Astrocyte (in vitro differentiated cells and primary cell): Measurements from ENCODE around the gene DRP2. TPM values are rescaled to one million over a fixed set of nuclear protein-coding genes. Genes with fewer than 3 reads are reported as not detected.

Experiments used
- DNase-seq: peaks from one replicate; pipeline ENCODE4 v3.0.0-alpha.2; 2010; ENCODE audit warnings: low read depth
- FAIRE-seq: peaks from 2 replicates; lab custom pipeline; 2011; peaks lifted over from hg19 to GRCh38; lab: Jason Lieb, UNC
- H2AFZ ChIP-seq: 2 replicates; pipeline ENCODE4 v1.6.0; 2012; ENCODE audit warnings: low read depth, low read length, inconsistent platforms
- H3K27ac ChIP-seq: 2 replicates; pipeline ENCODE4 v1.5.1; 2011; ENCODE audit warnings: low read depth, low read length, inconsistent platforms
- H3K27me3 ChIP-seq: 2 replicates; pipeline ENCODE4 v1.6.0; 2011; ENCODE audit warnings: low read length, inconsistent platforms; ENCODE audit not compliant: insufficient read depth
- H3K36me3 ChIP-seq: 2 replicates; pipeline ENCODE4 v1.5.1; 2011; ENCODE audit warnings: low read length, inconsistent platforms; ENCODE audit not compliant: insufficient read depth
- H3K4me1 ChIP-seq: 2 replicates; pipeline ENCODE4 v1.5.1; 2011; ENCODE audit warnings: low read length, inconsistent platforms; ENCODE audit not compliant: insufficient read depth
- H3K4me2 ChIP-seq: 2 replicates; pipeline ENCODE4 v1.6.0; 2012; ENCODE audit warnings: low read length, inconsistent platforms
- H3K4me3 ChIP-seq: 2 replicates; pipeline ENCODE4 v1.5.1; 2011; ENCODE audit warnings: low read depth, mild to moderate bottlenecking, low read length, inconsistent platforms; ENCODE audit not compliant: insufficient read depth
- H3K79me2 ChIP-seq: 2 replicates; pipeline ENCODE4 v1.6.0; 2012; ENCODE audit warnings: mild to moderate bottlenecking, low read length, inconsistent platforms; ENCODE audit not compliant: insufficient read depth
- H3K9ac ChIP-seq: 2 replicates; pipeline ENCODE4 v1.6.0; 2012; ENCODE audit warnings: mild to moderate bottlenecking, low read length, inconsistent platforms
- H3K9me3 ChIP-seq: 2 replicates; pipeline ENCODE4 v1.5.1; 2012; ENCODE audit warnings: low read depth, mild to moderate bottlenecking, low read length, inconsistent platforms; ENCODE audit not compliant: insufficient read depth
- H4K20me1 ChIP-seq: 2 replicates; pipeline ENCODE4 v1.6.0; 2012; ENCODE audit warnings: low read length, inconsistent platforms; ENCODE audit not compliant: insufficient read depth
- H3K27ac Mint-ChIP-seq: one replicate; pipeline ENCODE4 v1.8.0; 2021; ENCODE audit warnings: mild to moderate bottlenecking, mixed read lengths; ENCODE audit not compliant: unreplicated experiment
- H3K27me3 Mint-ChIP-seq: one replicate; pipeline ENCODE4 v1.8.0; 2021; ENCODE audit warnings: low read depth, mixed read lengths; ENCODE audit not compliant: unreplicated experiment
- H3K36me3 Mint-ChIP-seq: one replicate; pipeline ENCODE4 v1.8.0; 2021; ENCODE audit warnings: low read depth, mixed read lengths; ENCODE audit not compliant: unreplicated experiment
- H3K4me1 Mint-ChIP-seq: one replicate; pipeline ENCODE4 v1.8.0; 2021; ENCODE audit warnings: low read depth, mixed read lengths; ENCODE audit not compliant: unreplicated experiment
- H3K4me3 Mint-ChIP-seq: one replicate; pipeline ENCODE4 v1.8.0; 2021; ENCODE audit warnings: mild to moderate bottlenecking, moderate library complexity, mixed read lengths; ENCODE audit not compliant: unreplicated experiment
- H3K9me3 Mint-ChIP-seq: one replicate; pipeline ENCODE4 v1.8.0; 2021; ENCODE audit warnings: mild to moderate bottlenecking, mixed read lengths; ENCODE audit not compliant: unreplicated experiment
- EZH2 ChIP-seq: IDR thresholded peaks from 2 replicates; pipeline ENCODE4 v1.6.1; 2012; ENCODE audit warnings: mild to moderate bottlenecking, low read length, inconsistent platforms; ENCODE audit not compliant: insufficient read depth
- total RNA-seq: library from RNA; stranded (reverse); gene quantifications from 2 replicates; pipeline ENCODE4 v1.2.1, GENCODE V29; 2021
- TF ChIP-seq, protein P1 (sequence below): IDR thresholded peaks from 2 replicates; pipeline ENCODE4 v1.5.1; 2011; ENCODE audit warnings: low read depth, mild to moderate bottlenecking, inconsistent platforms, low read length, moderate library complexity; ENCODE audit not compliant: insufficient read depth

The DRP2 gene
- total RNA-seq, 1 donor from 2014 or later, result 4.2 TPM

DNA sequence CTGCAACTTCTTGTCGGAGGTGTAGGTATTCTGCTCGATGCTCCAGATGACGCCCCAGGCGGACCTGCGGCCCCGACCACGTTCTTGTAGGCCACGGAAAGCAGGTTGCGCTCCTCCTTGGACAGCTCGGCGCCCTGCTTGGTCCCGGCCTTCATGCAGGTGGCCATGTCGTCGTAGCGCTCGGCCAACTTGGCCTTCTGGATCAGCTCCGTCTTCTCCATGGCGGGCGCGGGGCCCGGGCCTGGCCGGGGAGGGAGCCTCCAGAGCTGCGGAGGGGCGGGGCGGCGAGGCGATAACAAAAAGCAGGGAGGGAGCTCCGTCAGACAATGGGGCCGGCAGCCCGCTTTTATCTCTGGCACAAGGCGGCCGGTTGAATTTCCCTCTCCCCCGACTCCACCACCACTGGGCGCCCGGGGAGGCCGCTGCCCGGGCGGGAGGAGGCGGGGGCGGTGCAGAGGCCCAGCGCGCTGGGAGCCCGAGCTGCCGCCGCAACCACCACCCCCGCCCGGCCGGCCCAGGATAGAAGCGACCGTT lies 28.3 kb upstream of the DRP2 start:
- no peaks in the 10 kb centered on the region for H3K36me3 Mint-ChIP-seq
- FAIRE-seq, result no peak
- DNase-seq, result no peak
- Histone ChIP-seq H2AFZ (peak overlapping the region; percentile 78), H3K27ac (no peak overlapping the region), H3K4me1 (no peaks in the 10 kb centered on the region), H3K36me3 (no peaks in the 10 kb centered on the region), H3K27me3 (no peaks in the 10 kb centered on the region), H4K20me1 (no peaks in the 10 kb centered on the region), H3K4me2 (peak overlapping the region; percentile 75), H3K9ac (peak overlapping the region; percentile 27), H3K79me2 (no peaks in the 10 kb centered on the region), H3K4me3 (no peak overlapping the region), H3K9me3 (no peaks in the 10 kb centered on the region)
- TF ChIP-seq, protein P1, sequence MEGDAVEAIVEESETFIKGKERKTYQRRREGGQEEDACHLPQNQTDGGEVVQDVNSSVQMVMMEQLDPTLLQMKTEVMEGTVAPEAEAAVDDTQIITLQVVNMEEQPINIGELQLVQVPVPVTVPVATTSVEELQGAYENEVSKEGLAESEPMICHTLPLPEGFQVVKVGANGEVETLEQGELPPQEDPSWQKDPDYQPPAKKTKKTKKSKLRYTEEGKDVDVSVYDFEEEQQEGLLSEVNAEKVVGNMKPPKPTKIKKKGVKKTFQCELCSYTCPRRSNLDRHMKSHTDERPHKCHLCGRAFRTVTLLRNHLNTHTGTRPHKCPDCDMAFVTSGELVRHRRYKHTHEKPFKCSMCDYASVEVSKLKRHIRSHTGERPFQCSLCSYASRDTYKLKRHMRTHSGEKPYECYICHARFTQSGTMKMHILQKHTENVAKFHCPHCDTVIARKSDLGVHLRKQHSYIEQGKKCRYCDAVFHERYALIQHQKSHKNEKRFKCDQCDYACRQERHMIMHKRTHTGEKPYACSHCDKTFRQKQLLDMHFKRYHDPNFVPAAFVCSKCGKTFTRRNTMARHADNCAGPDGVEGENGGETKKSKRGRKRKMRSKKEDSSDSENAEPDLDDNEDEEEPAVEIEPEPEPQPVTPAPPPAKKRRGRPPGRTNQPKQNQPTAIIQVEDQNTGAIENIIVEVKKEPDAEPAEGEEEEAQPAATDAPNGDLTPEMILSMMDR, result no peak
- no peak for TF ChIP-seq EZH2
- no peak overlapping the region for H3K4me3 Mint-ChIP-seq
- H3K27ac Mint-ChIP-seq, result no peak overlapping the region
- peaks cover 4% of the 10 kb centered on the region for H3K27me3 Mint-ChIP-seq
- H3K9me3 Mint-ChIP-seq, result no peaks in the 10 kb centered on the region
- H3K4me1 Mint-ChIP-seq, result no peaks in the 10 kb centered on the region

DNA sequence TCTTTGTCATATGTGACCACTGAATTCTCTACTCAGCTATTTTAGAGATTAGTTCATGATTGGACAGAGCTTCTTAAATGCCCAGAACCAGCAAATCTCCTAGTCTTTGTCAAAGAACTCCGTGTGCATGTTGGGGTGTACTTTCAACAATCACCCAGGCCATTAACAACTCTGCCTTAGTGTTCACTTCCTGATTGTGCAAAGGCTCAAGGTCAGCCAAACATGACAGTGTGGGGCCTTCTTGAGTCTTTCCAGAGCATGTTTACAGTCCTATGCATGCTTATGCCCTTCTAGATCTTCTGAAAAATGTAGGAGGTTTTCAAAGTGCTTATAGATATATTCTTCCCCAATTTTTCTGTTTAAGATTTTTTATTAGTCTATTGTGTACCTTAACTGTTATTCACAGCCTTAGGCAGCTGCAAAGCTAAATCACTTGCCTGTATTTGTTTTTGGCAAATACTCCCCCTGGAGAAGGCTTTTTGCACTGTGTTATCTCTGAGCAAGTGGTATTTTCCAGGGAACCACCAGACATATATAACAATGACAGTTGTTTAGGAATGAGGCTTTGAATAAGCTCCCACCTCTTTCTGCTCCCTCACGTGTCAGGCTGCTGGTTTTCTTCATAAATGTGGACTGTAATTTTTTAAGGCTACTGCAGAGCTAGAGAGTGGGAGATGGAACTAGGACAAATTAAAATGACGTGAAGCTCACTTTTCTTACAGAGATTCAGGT lies 24.0 kb upstream of the DRP2 start:
- DNase-seq, result no peak
- Histone ChIP-seq H3K9ac (no peak overlapping the region), H4K20me1 (no peaks in the 10 kb centered on the region), H3K4me3 (no peak overlapping the region), H3K27ac (no peak overlapping the region), H3K4me2 (no peak overlapping the region), H3K4me1 (no peaks in the 10 kb centered on the region), H3K79me2 (no peaks in the 10 kb centered on the region), H3K27me3 (no peaks in the 10 kb centered on the region), H2AFZ (no peak overlapping the region), H3K36me3 (no peaks in the 10 kb centered on the region), H3K9me3 (no peaks in the 10 kb centered on the region)
- Mint-ChIP-seq H3K27me3 (peaks cover 2% of the 10 kb centered on the region), H3K4me1 (no peaks in the 10 kb centered on the region), H3K27ac (no peak overlapping the region), H3K9me3 (no peaks in the 10 kb centered on the region), H3K36me3 (no peaks in the 10 kb centered on the region), H3K4me3 (no peak overlapping the region)
- TF ChIP-seq EZH2, result no peak
- TF ChIP-seq, protein P1, result no peak
- FAIRE-seq, result peak; percentile 82
